H9 (cell line): ENCODE measurements around the gene ARHGAP26. TPM values are rescaled to one million over a fixed set of nuclear protein-coding genes. Genes with fewer than 3 reads are reported as not detected.
A peak's percentile ranks its signal among the peaks of the same experiment; 100 is the strongest.

Experiments used
- DNase-seq: peaks from one replicate; pipeline ENCODE4 v3.0.0-alpha.2; 2017
- H2AFZ ChIP-seq: one replicate; pipeline ENCODE4 v1.6.1; 2013; ENCODE audit warnings: mild to moderate bottlenecking, low read length, control low read depth, moderate library complexity
- H2AK5ac ChIP-seq: 2 replicates; pipeline ENCODE4 v1.6.1; 2013; ENCODE audit warnings: low read length, control low read depth, mixed read lengths; ENCODE audit not compliant: insufficient read length
- H2BK120ac ChIP-seq: one replicate; pipeline ENCODE4 v1.6.1; 2013; ENCODE audit warnings: low read depth, mild to moderate bottlenecking, low read length, control low read depth, inconsistent platforms; ENCODE audit not compliant: poor library complexity, severe bottlenecking
- H2BK12ac ChIP-seq: 2 replicates; pipeline ENCODE4 v1.6.1; 2013; ENCODE audit warnings: low read length, control low read depth, mixed read lengths, low read depth; ENCODE audit not compliant: insufficient read length
- H2BK15ac ChIP-seq: 2 replicates; pipeline ENCODE4 v1.6.1; 2013; ENCODE audit warnings: low read depth, low read length, control low read depth
- H2BK20ac ChIP-seq: one replicate; pipeline ENCODE4 v1.6.1; 2013; ENCODE audit warnings: low read depth, mild to moderate bottlenecking, low read length, control low read depth, inconsistent platforms; ENCODE audit not compliant: poor library complexity, severe bottlenecking
- H2BK5ac ChIP-seq: 2 replicates; pipeline ENCODE4 v1.6.1; 2013; ENCODE audit warnings: low read length, control low read depth, mixed read lengths; ENCODE audit not compliant: insufficient read length
- H3K14ac ChIP-seq: 2 replicates; pipeline ENCODE4 v1.6.1; 2013; ENCODE audit warnings: low read length, control low read depth; ENCODE audit not compliant: insufficient read depth
- H3K18ac ChIP-seq: 2 replicates; pipeline ENCODE4 v1.6.1; 2013; ENCODE audit warnings: low read depth, mild to moderate bottlenecking, mixed read lengths, low read length, control low read depth; ENCODE audit not compliant: insufficient read length
- H3K23ac ChIP-seq: 2 replicates; pipeline ENCODE4 v1.6.1; 2013; ENCODE audit warnings: low read length, control low read depth, mixed read lengths, low read depth; ENCODE audit not compliant: insufficient read length
- H3K23me2 ChIP-seq: 2 replicates; pipeline ENCODE4 v1.6.1; 2013; ENCODE audit warnings: low read depth, mild to moderate bottlenecking, mixed read lengths, low read length, control low read depth; ENCODE audit not compliant: insufficient read length, poor library complexity, severe bottlenecking
- H3K27ac ChIP-seq: 2 replicates; pipeline ENCODE4 v1.5.1; 2013; ENCODE audit warnings: low read length, control low read depth, mixed read lengths, low read depth; ENCODE audit not compliant: insufficient read length
- H3K27me3 ChIP-seq: 2 replicates; pipeline ENCODE4 v1.6.1; 2013; ENCODE audit warnings: low read length, control low read depth, inconsistent platforms; ENCODE audit not compliant: insufficient read depth
- H3K4ac ChIP-seq: 2 replicates; pipeline ENCODE4 v1.6.1; 2013; ENCODE audit warnings: low read depth, mild to moderate bottlenecking, control low read depth, inconsistent platforms, low read length, moderate library complexity
- H3K4me1 ChIP-seq: 2 replicates; pipeline ENCODE4 v1.6.1; 2013; ENCODE audit warnings: low read length, control low read depth, inconsistent platforms; ENCODE audit not compliant: insufficient read depth
- H3K4me2 ChIP-seq: 2 replicates; pipeline ENCODE4 v1.6.1; 2013; ENCODE audit warnings: low read length, control low read depth, mixed read lengths; ENCODE audit not compliant: insufficient read length, insufficient read depth
- H3K56ac ChIP-seq: 2 replicates; pipeline ENCODE4 v1.6.1; 2013; ENCODE audit warnings: low read depth, mild to moderate bottlenecking, mixed read lengths, low read length, control low read depth; ENCODE audit not compliant: insufficient read length
- H3K79me1 ChIP-seq: 2 replicates; pipeline ENCODE4 v1.6.1; 2013; ENCODE audit warnings: low read depth, mild to moderate bottlenecking, moderate library complexity, low read length, control low read depth, inconsistent platforms; ENCODE audit not compliant: insufficient read depth, poor library complexity, severe bottlenecking
- H3K79me2 ChIP-seq: 2 replicates; pipeline ENCODE4 v1.6.1; 2013; ENCODE audit warnings: low read length, control low read depth, inconsistent platforms; ENCODE audit not compliant: insufficient read depth
- H3K9ac ChIP-seq: 2 replicates; pipeline ENCODE4 v1.6.1; 2013; ENCODE audit warnings: low read length, control low read depth, mixed read lengths; ENCODE audit not compliant: insufficient read length; ENCODE audit errors: extremely low read depth
- H3K9me3 ChIP-seq: one replicate; pipeline ENCODE4 v1.6.1; 2013; ENCODE audit warnings: low read depth, low read length, inconsistent platforms; ENCODE audit not compliant: control insufficient read depth
- H3T11ph ChIP-seq: one replicate; pipeline ENCODE4 v1.6.1; 2013; ENCODE audit warnings: mild to moderate bottlenecking, low read length, control low read depth, inconsistent platforms
- H4K20me1 ChIP-seq: one replicate; pipeline ENCODE4 v1.6.1; 2013; ENCODE audit not compliant: control insufficient read depth, insufficient read length, insufficient read depth
- H4K5ac ChIP-seq: 2 replicates; pipeline ENCODE4 v1.6.1; 2013; ENCODE audit warnings: low read depth, mild to moderate bottlenecking, mixed read lengths, low read length, control low read depth; ENCODE audit not compliant: insufficient read length
- H4K8ac ChIP-seq: replicated peaks from 2 replicates; pipeline ENCODE4 v1.6.1; 2013; ENCODE audit warnings: low read length, control low read depth, mixed read lengths, low read depth; ENCODE audit not compliant: insufficient read length
- H4K91ac ChIP-seq: 2 replicates; pipeline ENCODE4 v1.6.1; 2013; ENCODE audit warnings: low read depth, mild to moderate bottlenecking, moderate library complexity, mixed read lengths, low read length, control low read depth; ENCODE audit not compliant: insufficient read length
- H3K27ac Mint-ChIP-seq, 3 experiments: 2 replicates in 2 of 3; 3 replicates in 1 of 3; pipeline ENCODE4 v1.8.0; 2020 to 2021; ENCODE audit warnings: mixed read lengths in 3 of 3, mild to moderate bottlenecking in 1 of 3, moderate library complexity in 1 of 3
- H3K27me3 Mint-ChIP-seq: 2 replicates; pipeline ENCODE4 v1.8.0; 2021; ENCODE audit warnings: low read depth, mild to moderate bottlenecking, moderate library complexity, mixed read lengths
- H3K36me3 Mint-ChIP-seq, 3 experiments: 2 replicates in 2 of 3; 3 replicates in 1 of 3; pipeline ENCODE4 v1.8.0; 2020 to 2021; ENCODE audit warnings: low read depth in 3 of 3, mixed read lengths in 3 of 3; ENCODE audit not compliant: insufficient read depth in 1 of 3
- H3K4me1 Mint-ChIP-seq, 2 experiments: 2 replicates each; pipeline ENCODE4 v1.8.0; 2020; ENCODE audit warnings: mixed read lengths in 2 of 2
- H3K4me3 Mint-ChIP-seq, 2 experiments: 2 replicates in 1 of 2; 3 replicates in 1 of 2; pipeline ENCODE4 v1.8.0; 2020 to 2021; ENCODE audit warnings: mild to moderate bottlenecking in 2 of 2, mixed read lengths in 2 of 2, moderate library complexity in 1 of 2
- H3K9me3 Mint-ChIP-seq, 2 experiments: 2 replicates in 1 of 2; 3 replicates in 1 of 2; pipeline ENCODE4 v1.8.0; 2020; ENCODE audit warnings: mild to moderate bottlenecking in 2 of 2, mixed read lengths in 2 of 2, moderate library complexity in 1 of 2
- CTCF ChIP-seq: fragments of 200-600 bp; sonication (generic); conservative IDR thresholded peaks from 3 replicates; pipeline ENCODE4 v1.8.0; 2021; ENCODE audit warnings: antibody characterized with exemption, mild to moderate bottlenecking
- WGBS: extraction: QIAGEN DNeasy Blood & Tissue Kit; methylation state at CpG from one replicate; pipeline ENCODE4 v1.1.7; 2013; ENCODE audit warnings: missing lambda C conversion rate, low lambda C conversion rate, mixed read lengths; ENCODE audit not compliant: insufficient read length; ENCODE audit errors: extremely low coverage; 5-methylcytosine and 5-hydroxymethylcytosine counted together
- total RNA-seq: library from RNA; stranded (reverse); gene quantifications from 2 replicates; pipeline ENCODE4 v1.2.1, GENCODE V29; 2021

The ARHGAP26 gene
- total RNA-seq, 1 experiment from 2014 or later = 13.8 TPM

- H3K23me2 ChIP-seq = no peaks in the 10 kb centered on the region
- H4K5ac ChIP-seq = no peak overlapping the region
- WGBS = no CpG with 5 or more reads among the region's 11 CpGs
- H3K4me3 Mint-ChIP-seq = no peak overlapping the region
- H4K20me1 ChIP-seq = no peaks in the 10 kb centered on the region
- H2BK15ac ChIP-seq = no peak overlapping the region
- H2AFZ ChIP-seq = no peak overlapping the region
- no peaks in the 10 kb centered on the region; the same call in 1 of the 2 replicates for H3K4me1 ChIP-seq
- H3K23ac ChIP-seq = no peak overlapping the region
- H3K56ac ChIP-seq = no peak overlapping the region
- no peak overlapping the region for H3K4ac ChIP-seq
- H3K18ac ChIP-seq = no peak overlapping the region
- H3K9ac ChIP-seq = no peak overlapping the region
- no peak overlapping the region for H2BK12ac ChIP-seq
- no peaks in the 10 kb centered on the region for H3K79me2 ChIP-seq
- H4K8ac ChIP-seq = no peak overlapping the region
- no peaks in the 10 kb centered on the region for H3K9me3 ChIP-seq
- H2BK5ac ChIP-seq = no peak overlapping the region
- H3K9me3 Mint-ChIP-seq = no peaks in the 10 kb centered on the region
- no peak overlapping the region for H3K4me2 ChIP-seq
- H2BK120ac ChIP-seq = no peak overlapping the region
- no peaks in the 10 kb centered on the region for H3K36me3 Mint-ChIP-seq
- no peaks in the 10 kb centered on the region for H3K79me1 ChIP-seq
- H3T11ph ChIP-seq = no peak overlapping the region
- H3K27ac ChIP-seq = no peak overlapping the region
- no peak overlapping the region for H2AK5ac ChIP-seq
- no peak for DNase-seq
- H3K14ac ChIP-seq = no peak overlapping the region
- H3K27me3 Mint-ChIP-seq = no peaks in the 10 kb centered on the region
- no peaks in the 10 kb centered on the region for H3K27me3 ChIP-seq
- H3K27ac Mint-ChIP-seq = peak overlapping the region in 1 of 3 experiments; percentile 56; a peak in 2 of 7 replicates
- H4K91ac ChIP-seq = no peak overlapping the region
- H3K4me1 Mint-ChIP-seq = peaks cover 4% of the 10 kb centered on the region in 2 experiments; a peak in 3 of 4 replicates
- no peak overlapping the region for H2BK20ac ChIP-seq
- no peak for TF ChIP-seq CTCF
Measured at GRCh38 chr5:142971303-142972013, 201.3 kb downstream of the ARHGAP26 start.
